Fibroblast of villous mesenchyme (primary cell): ENCODE measurements around the gene PLCB3. TPM values are rescaled to one million over a fixed set of nuclear protein-coding genes. Genes with fewer than 3 reads are reported as not detected.

ENCODE experiments used
- DNase-seq: peaks from one replicate; pipeline ENCODE4 v3.0.0-alpha.2; 2010; ENCODE audit warnings: low read depth
- H3K4me3 ChIP-seq: 2 replicates; pipeline ENCODE4 v1.5.1; 2011; ENCODE audit warnings: low read depth, mild to moderate bottlenecking, low read length
- CTCF ChIP-seq: IDR thresholded peaks from 2 replicates; pipeline ENCODE4 v1.5.1; 2012; ENCODE audit warnings: low read depth, mild to moderate bottlenecking, low read length; ENCODE audit not compliant: insufficient read depth
- total RNA-seq: library from RNA; depleted of rRNA; stranded (reverse); fragments of >200 nt; gene quantifications from 2 replicates; pipeline ENCODE4 v1.2.3, GENCODE V29; 2012

The PLCB3 gene
- total RNA-seq, 1 donor, result 66.5 TPM

GRCh38 chr11:64241241-64241490 is 10.2 kb upstream of the PLCB3 start:
- peak overlapping the region; percentile 82 for H3K4me3 ChIP-seq
- no peak for TF ChIP-seq CTCF
- DNase-seq, result peak; percentile 100

DNA sequence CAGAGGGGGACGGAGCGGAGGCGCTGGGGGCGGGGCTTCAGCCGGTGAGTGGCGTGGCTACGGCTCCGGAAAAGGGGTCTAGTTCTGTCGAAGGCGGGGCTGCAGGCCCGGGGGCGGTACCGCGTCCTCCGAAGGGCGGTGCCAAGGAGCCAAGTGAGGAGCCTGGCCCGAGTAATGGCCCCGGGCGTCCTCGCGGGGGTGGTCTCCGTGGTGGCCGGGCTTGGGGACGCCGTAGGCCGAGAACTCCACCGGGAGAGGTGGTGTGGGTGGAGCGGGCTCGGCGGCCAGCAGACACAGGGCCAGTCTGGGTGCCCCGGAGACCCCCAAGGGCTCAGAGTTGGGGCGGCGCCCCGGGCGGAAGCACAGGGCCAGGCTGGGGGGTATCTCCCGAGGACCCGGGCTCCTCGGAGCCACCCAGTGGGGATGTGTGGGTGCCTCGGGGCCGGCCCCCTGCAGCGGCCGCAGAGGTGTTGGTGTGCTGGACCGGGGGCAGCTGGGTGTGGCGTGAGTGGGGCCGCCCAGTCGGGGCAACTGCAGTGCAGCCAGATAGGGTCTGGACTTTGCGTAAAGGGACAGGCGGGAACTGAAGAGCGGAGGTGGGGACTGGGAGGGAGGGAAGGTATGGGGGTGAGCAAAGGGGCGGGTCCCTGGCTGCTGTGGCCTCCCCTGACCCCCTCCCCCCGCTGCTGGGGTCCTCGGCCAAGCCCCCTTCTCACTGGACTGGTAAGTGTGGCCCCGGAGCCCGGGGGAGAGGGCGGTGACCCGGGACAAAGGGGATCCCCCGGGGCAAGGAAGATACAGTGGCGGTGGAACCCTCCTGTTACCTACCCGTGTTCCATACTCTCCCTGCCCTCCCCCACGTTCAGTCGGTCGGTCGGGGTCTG is 9.6 kb upstream of the PLCB3 start:
- DNase-seq, result peak; percentile 27
- H3K4me3 ChIP-seq, result peak overlapping the region; percentile 90
- no peak for TF ChIP-seq CTCF

DNA sequence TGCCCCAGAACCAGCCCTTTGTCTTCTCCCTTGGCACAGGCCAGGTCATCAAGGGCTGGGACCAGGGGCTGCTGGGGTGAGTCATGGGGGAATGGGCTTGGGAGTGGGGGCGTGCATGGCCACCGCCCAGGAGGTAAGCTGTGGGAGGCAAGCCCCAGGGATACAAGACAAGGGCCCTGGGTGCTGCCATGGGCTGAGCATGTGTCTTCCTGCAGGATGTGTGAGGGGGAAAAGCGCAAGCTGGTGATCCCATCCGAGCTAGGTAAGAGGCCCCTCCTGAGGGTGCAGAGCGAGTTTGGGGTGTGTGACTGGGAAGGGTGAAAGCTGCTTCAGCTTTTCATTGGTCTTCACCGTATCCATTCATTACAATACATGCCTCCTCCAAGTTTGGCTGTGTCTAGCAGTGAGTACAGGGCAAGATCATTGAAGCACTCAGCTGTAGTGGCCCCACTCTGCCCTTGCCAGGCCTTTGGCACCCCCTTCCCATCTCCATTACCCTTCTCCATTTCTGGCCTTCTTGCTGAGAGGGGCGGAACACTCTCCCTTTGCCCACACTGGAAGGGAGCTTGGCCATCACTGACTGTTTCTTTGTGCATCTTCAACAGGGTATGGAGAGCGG is 8.0 kb upstream of the PLCB3 start:
- no peak for DNase-seq
- no peak overlapping the region for H3K4me3 ChIP-seq
- TF ChIP-seq CTCF, result no peak

- H3K4me3 ChIP-seq, result no peak overlapping the region
- TF ChIP-seq CTCF, result no peak
- DNase-seq, result no peak
Observed at GRCh38 chr11:64244107-64244506, 7.2 kb upstream of the PLCB3 start.

GRCh38 chr11:64244966-64245365 is 6.4 kb upstream of the PLCB3 start:
- H3K4me3 ChIP-seq, result peak overlapping the region; percentile 82
- TF ChIP-seq CTCF, result no peak
- no peak for DNase-seq

DNA sequence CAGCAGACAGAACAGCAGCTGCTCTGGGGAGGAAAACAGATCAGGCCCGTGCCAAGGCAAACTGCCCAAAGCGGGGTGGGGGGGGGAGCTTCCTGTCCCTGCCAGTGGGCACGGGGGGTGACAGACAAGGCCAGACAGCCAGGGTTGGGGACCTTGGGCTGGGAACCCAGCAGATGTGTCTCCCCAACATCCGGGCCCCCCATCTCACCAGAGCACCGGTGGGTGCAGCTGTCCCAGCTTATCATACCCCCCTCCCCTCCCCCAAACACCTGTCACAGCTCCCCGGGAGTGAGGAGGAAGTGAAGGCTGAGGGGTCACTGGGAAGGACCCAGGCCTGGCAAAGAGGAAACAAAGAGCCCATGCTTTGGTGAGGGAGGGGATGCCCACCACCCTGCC is 5.9 kb upstream of the PLCB3 start:
- no peak for TF ChIP-seq CTCF
- peak overlapping the region; percentile 82 for H3K4me3 ChIP-seq
- no peak for DNase-seq
